HuH-7 (cell line): ENCODE results near the gene NPB.

Source experiments
- DNase-seq: peaks from one replicate; pipeline ENCODE4 v3.0.0; 2011; ENCODE audit warnings: low spot score

Gene NPB

GRCh38 chr17:81869221-81870130, 32.6 kb upstream of the NPB start:
- DNase-seq = peak; percentile 73

GRCh38 chr17:81870131-81870980, 31.7 kb upstream of the NPB start:
- no peak for DNase-seq

GRCh38 chr17:81870981-81871386, 31.1 kb upstream of the NPB start, which contains the start of gene ARHGDIA:
Gene ARHGDIA (minus strand): TSS chr17:81871337. CDS start chr17:81869930, 1,407 bp downstream.
- DNase-seq = no peak

- peak; percentile 98 for DNase-seq
These were observed 30.4 kb upstream of the NPB start for GRCh38 chr17:81871387-81872230.

GRCh38 chr17:81877569-81877968, 24.5 kb upstream of the NPB start:
- no peak for DNase-seq

GRCh38 chr17:81878294-81878693, 23.7 kb upstream of the NPB start:
- no peak for DNase-seq

GRCh38 chr17:81879121-81879520, 22.9 kb upstream of the NPB start:
- no peak for DNase-seq

- DNase-seq = no peak
These were observed 17.5 kb upstream of the NPB start for GRCh38 chr17:81884520-81884919.

- DNase-seq = no peak
These were observed 17.1 kb upstream of the NPB start for GRCh38 chr17:81884968-81885367.

- DNase-seq = no peak
These were observed 16.6 kb upstream of the NPB start for GRCh38 chr17:81885454-81885853.

- no peak for DNase-seq
These were observed 16.0 kb upstream of the NPB start for GRCh38 chr17:81885869-81886548.

GRCh38 chr17:81888105-81888987, 13.7 kb upstream of the NPB start:
- no peak for DNase-seq

- DNase-seq = no peak
These were observed 12.9 kb upstream of the NPB start for GRCh38 chr17:81888988-81889595.

GRCh38 chr17:81889602-81890001, 12.4 kb upstream of the NPB start:
- DNase-seq = no peak

- no peak for DNase-seq
These were observed 11.4 kb upstream of the NPB start for GRCh38 chr17:81890447-81891302.

GRCh38 chr17:81891303-81891552, 10.8 kb upstream of the NPB start:
- no peak for DNase-seq

- DNase-seq = no peak
These were observed 6.6 kb upstream of the NPB start for GRCh38 chr17:81895400-81895799.

GRCh38 chr17:81898029-81898866, 3.8 kb upstream of the NPB start:
- DNase-seq = no peak
